Esophagus squamous epithelium (tissue), 4 donors: ENCODE data around the gene FERMT2.

Experiments used
- POLR2A ChIP-seq, 4 donors: fragments of 450-650 bp; IDR thresholded peaks; one replicate each; pipeline ENCODE4 v1.6.1; 2017; ENCODE audit warnings: antibody characterized with exemption in 4 of 4, mild to moderate bottlenecking in 4 of 4, moderate library complexity in 3 of 4
- TF ChIP-seq, protein P1 (sequence below), 6 experiments: fragments of 450-650 bp in 4 of 6; fragments of 200-600 bp in 2 of 6; sonication (generic) in 2 of 6; IDR thresholded peaks; one replicate each; pipeline ENCODE4 v1.5.1; 2016 to 2019; ENCODE audit warnings: antibody characterized with exemption in 6 of 6, mild to moderate bottlenecking in 4 of 6, moderate library complexity in 4 of 6

DNA sequence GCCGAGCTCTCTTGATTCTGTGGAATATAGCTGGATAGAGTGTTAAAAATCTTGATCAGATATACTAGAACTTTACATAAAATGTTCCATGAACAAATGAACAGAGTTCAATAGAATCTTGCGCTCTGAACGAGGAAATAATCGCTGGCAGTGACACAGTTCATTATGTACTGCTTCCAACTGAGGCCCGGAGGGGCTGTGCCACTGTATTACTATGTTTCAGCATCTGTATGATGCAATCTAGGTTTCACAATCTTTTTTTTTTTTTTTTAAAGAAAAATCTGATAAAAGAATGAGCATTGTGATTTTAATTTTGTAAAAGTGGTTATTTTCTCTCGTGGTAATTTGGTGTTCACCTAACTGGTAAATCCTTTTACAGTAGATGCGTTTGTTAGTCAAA lies 77.2 kb downstream of the FERMT2 start:
- TF ChIP-seq, protein P1, sequence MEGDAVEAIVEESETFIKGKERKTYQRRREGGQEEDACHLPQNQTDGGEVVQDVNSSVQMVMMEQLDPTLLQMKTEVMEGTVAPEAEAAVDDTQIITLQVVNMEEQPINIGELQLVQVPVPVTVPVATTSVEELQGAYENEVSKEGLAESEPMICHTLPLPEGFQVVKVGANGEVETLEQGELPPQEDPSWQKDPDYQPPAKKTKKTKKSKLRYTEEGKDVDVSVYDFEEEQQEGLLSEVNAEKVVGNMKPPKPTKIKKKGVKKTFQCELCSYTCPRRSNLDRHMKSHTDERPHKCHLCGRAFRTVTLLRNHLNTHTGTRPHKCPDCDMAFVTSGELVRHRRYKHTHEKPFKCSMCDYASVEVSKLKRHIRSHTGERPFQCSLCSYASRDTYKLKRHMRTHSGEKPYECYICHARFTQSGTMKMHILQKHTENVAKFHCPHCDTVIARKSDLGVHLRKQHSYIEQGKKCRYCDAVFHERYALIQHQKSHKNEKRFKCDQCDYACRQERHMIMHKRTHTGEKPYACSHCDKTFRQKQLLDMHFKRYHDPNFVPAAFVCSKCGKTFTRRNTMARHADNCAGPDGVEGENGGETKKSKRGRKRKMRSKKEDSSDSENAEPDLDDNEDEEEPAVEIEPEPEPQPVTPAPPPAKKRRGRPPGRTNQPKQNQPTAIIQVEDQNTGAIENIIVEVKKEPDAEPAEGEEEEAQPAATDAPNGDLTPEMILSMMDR (IDR thresholded peaks at IDR 0.05), result no peak
- no peak for TF ChIP-seq POLR2A (IDR thresholded peaks at IDR 0.05)
